ENCODE results near the gene SH3GLB2. TPM values are rescaled to one million over a fixed set of nuclear protein-coding genes. Genes with fewer than 3 reads are reported as not detected.

SH3GLB2 gene
- total and polyA plus RNA-seq, 3 donors from 2014 or later, result 62.3 to 92.2 (median 88.8) TPM

GRCh38 chr9:129058965-129059795 lies 31.0 kb upstream of the SH3GLB2 start:
- intact Hi-C loops (cut with DNase I; ENCODE audit: low total_unique reads), result no loop called here
- Histone ChIP-seq H3K4me3 (no peak overlapping the region), H3K36me3 (ENCODE audit: low read depth, missing control alignments) (no peaks in the 10 kb centered on the region), H3K4me1 (no peaks in the 10 kb centered on the region), H3K27ac (no peak overlapping the region), H3K9me3 (no peaks in the 10 kb centered on the region), H3K27me3 (no peaks in the 10 kb centered on the region)
- TF ChIP-seq, protein P1, sequence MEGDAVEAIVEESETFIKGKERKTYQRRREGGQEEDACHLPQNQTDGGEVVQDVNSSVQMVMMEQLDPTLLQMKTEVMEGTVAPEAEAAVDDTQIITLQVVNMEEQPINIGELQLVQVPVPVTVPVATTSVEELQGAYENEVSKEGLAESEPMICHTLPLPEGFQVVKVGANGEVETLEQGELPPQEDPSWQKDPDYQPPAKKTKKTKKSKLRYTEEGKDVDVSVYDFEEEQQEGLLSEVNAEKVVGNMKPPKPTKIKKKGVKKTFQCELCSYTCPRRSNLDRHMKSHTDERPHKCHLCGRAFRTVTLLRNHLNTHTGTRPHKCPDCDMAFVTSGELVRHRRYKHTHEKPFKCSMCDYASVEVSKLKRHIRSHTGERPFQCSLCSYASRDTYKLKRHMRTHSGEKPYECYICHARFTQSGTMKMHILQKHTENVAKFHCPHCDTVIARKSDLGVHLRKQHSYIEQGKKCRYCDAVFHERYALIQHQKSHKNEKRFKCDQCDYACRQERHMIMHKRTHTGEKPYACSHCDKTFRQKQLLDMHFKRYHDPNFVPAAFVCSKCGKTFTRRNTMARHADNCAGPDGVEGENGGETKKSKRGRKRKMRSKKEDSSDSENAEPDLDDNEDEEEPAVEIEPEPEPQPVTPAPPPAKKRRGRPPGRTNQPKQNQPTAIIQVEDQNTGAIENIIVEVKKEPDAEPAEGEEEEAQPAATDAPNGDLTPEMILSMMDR (IDR thresholded peaks at IDR 0.05), result no peak
- no peak for TF ChIP-seq POLR2A (IDR thresholded peaks at IDR 0.05)
- DNase-seq, result no peak
- 75 to 86% methylated on average over 9 to 21 of the region's 21 CpGs for WGBS, 2 donors

DNA sequence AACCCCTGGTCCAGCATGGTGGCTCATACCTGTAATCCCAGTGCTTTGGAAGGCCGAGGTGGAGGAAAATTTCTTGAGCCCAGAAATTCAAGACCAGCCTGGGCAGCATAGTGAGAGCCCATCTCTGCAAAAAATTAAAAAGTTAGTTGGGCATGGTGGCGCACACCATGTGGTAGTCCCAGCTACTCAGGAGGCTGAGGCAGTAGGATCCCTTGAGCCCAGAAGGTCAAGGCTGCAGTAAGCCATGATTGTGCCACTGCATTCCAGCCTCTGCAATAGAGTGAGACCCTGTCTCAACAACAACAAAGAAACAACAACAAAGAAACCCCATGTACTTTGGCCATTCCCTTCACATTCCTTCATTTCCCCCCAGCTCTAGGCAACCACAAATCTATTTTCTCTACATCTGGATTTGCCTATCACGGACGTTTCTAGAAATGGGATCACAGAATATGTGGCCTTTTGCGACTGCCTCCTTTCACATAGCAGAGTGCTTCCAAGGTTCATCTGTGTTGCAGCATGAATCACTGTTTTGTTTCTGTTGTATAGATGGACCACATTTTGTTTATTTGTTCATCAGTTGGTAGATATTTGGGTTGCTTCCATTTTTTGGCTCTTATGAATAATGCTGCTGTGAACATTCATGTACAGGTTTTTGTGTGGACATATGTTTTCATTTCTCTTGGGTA lies 26.2 kb upstream of the SH3GLB2 start:
- no peak for DNase-seq
- intact Hi-C loops (cut with DNase I; ENCODE audit: low total_unique reads), result no loop called here
- TF ChIP-seq, protein P1 (IDR thresholded peaks at IDR 0.05), result no peak
- no peak for TF ChIP-seq POLR2A (IDR thresholded peaks at IDR 0.05)
- WGBS, 2 donors, result 82 to 84% methylated on average over 5 of the region's 5 CpGs
- Histone ChIP-seq H3K9me3 (no peaks in the 10 kb centered on the region), H3K36me3 (ENCODE audit: low read depth, missing control alignments) (no peaks in the 10 kb centered on the region), H3K27ac (no peak overlapping the region), H3K4me1 (no peaks in the 10 kb centered on the region), H3K4me3 (no peak overlapping the region), H3K27me3 (no peaks in the 10 kb centered on the region)

GRCh38 chr9:129053020-129053419 lies 24.9 kb upstream of the SH3GLB2 start:
- DNase-seq, result no peak
- intact Hi-C loops (cut with DNase I; ENCODE audit: low total_unique reads), result no loop called here
- Histone ChIP-seq H3K27me3 (no peaks in the 10 kb centered on the region), H3K4me1 (no peaks in the 10 kb centered on the region), H3K9me3 (no peaks in the 10 kb centered on the region), H3K4me3 (no peak overlapping the region), H3K27ac (no peak overlapping the region), H3K36me3 (ENCODE audit: low read depth, missing control alignments) (no peaks in the 10 kb centered on the region)
- 86 to 89% methylated on average over 6 of the region's 6 CpGs for WGBS, 2 donors
- TF ChIP-seq POLR2A (IDR thresholded peaks at IDR 0.05), result no peak
- TF ChIP-seq, protein P1 (IDR thresholded peaks at IDR 0.05), result no peak

- TF ChIP-seq POLR2A (IDR thresholded peaks at IDR 0.05), result no peak
- TF ChIP-seq, protein P1 (IDR thresholded peaks at IDR 0.05), result no peak
These were observed 24.5 kb upstream of the SH3GLB2 start for GRCh38 chr9:129052592-129052991.

More at GRCh38 chr9:129052592-129052991, 24.5 kb upstream of the SH3GLB2 start:
- no peak overlapping the region for H3K27ac ChIP-seq
- WGBS, 2 donors, result 64 to 73% methylated on average over 8 of the region's 8 CpGs
- H3K27me3 ChIP-seq, result no peaks in the 10 kb centered on the region
- intact Hi-C loops (cut with DNase I; ENCODE audit: low total_unique reads), result no loop called here
- DNase-seq, result peak; percentile 28
- H3K9me3 ChIP-seq, result no peaks in the 10 kb centered on the region
- H3K36me3 ChIP-seq (ENCODE audit: low read depth, missing control alignments), result no peaks in the 10 kb centered on the region
- H3K4me1 ChIP-seq, result no peaks in the 10 kb centered on the region
- H3K4me3 ChIP-seq, result no peak overlapping the region

Data from testis (tissue), 3 donors.